ENCODE results near the gene TWIST1. TPM values are rescaled to one million over a fixed set of nuclear protein-coding genes. Genes with fewer than 3 reads are reported as not detected.

Gene TWIST1
- total RNA-seq, 1 donor: 113 TPM

GRCh38 chr7:19069842-19070241 lies 47.6 kb downstream of the TWIST1 start:
- Histone ChIP-seq H3K4me3 (ENCODE audit: insufficient read depth, low read length) (no peak overlapping the region), H3K27me3 (ENCODE audit: insufficient read depth, low read length) (no peaks in the 10 kb centered on the region), H3K36me3 (ENCODE audit: insufficient read depth, low read length) (no peaks in the 10 kb centered on the region), H3K9me3 (ENCODE audit: low read depth, low read length) (no peaks in the 10 kb centered on the region), H3K79me2 (ENCODE audit: insufficient read depth, low read length) (peaks cover 5% of the 10 kb centered on the region), H4K20me1 (ENCODE audit: insufficient read depth, low read length) (no peaks in the 10 kb centered on the region), H3K4me2 (ENCODE audit: insufficient read depth, low read length) (no peak overlapping the region), H2AFZ (ENCODE audit: low read length) (no peak overlapping the region), H3K4me1 (ENCODE audit: insufficient read depth, low read length) (no peaks in the 10 kb centered on the region), H3K27ac (ENCODE audit: low read depth, low read length) (no peak overlapping the region)
- DNase-seq (ENCODE audit: insufficient read length, low spot score, missing footprints): peak; percentile 3
- peak; percentile 34 for TF ChIP-seq CTCF (IDR thresholded peaks at IDR 0.05; ENCODE audit: extremely low read depth, low read depth, low read length)

- no peak for TF ChIP-seq CTCF (IDR thresholded peaks at IDR 0.05; ENCODE audit: extremely low read depth, low read depth, low read length)
- DNase-seq (ENCODE audit: insufficient read length, low spot score, missing footprints): peak; percentile 23
- Histone ChIP-seq H3K27me3 (ENCODE audit: insufficient read depth, low read length) (no peaks in the 10 kb centered on the region), H3K27ac (ENCODE audit: low read depth, low read length) (no peak overlapping the region), H3K4me2 (ENCODE audit: insufficient read depth, low read length) (no peak overlapping the region), H3K79me2 (ENCODE audit: insufficient read depth, low read length) (no peaks in the 10 kb centered on the region), H3K9me3 (ENCODE audit: low read depth, low read length) (no peaks in the 10 kb centered on the region), H3K4me3 (ENCODE audit: insufficient read depth, low read length) (no peak overlapping the region), H2AFZ (ENCODE audit: low read length) (no peak overlapping the region), H3K4me1 (ENCODE audit: insufficient read depth, low read length) (no peaks in the 10 kb centered on the region), H4K20me1 (ENCODE audit: insufficient read depth, low read length) (no peaks in the 10 kb centered on the region), H3K36me3 (ENCODE audit: insufficient read depth, low read length) (no peaks in the 10 kb centered on the region)
Measured at GRCh38 chr7:19066170-19066569, 51.3 kb downstream of the TWIST1 start.

Other genes starting within 250 kb of the TWIST1 start
- gene FERD3L, start 27.8 kb upstream of the TWIST1 start, total RNA-seq: not detected in 2 replicates

All from osteoblast (primary cell).